Bone marrow (tissue), 2 donors: ENCODE data around the gene HPCAL1.

Experiments
- DNase-seq, 2 donors: peaks; one replicate each; lab custom pipeline; 2025; lab: John Stamatoyannopoulos, UW

HPCAL1 gene

GRCh38 chr2:10426726-10427617 is 124.3 kb downstream of the HPCAL1 start:
- no peak for DNase-seq

GRCh38 chr2:10427618-10427949 is 124.9 kb downstream of the HPCAL1 start:
- DNase-seq, result no peak

- DNase-seq, result no peak
Measured at GRCh38 chr2:10428355-10428754, 125.7 kb downstream of the HPCAL1 start.

- no peak for DNase-seq
Measured at GRCh38 chr2:10428924-10429323, 126.2 kb downstream of the HPCAL1 start.

- no peak for DNase-seq
Measured at GRCh38 chr2:10430886-10431622, 128.3 kb downstream of the HPCAL1 start.

- DNase-seq, result no peak
Measured at GRCh38 chr2:10431797-10432196, 129.1 kb downstream of the HPCAL1 start.

GRCh38 chr2:10432311-10433181 is 129.8 kb downstream of the HPCAL1 start:
- peak in 1 of 2 donors; percentile 12 for DNase-seq

- no peak for DNase-seq
Measured at GRCh38 chr2:10433264-10433946, 130.7 kb downstream of the HPCAL1 start.

- no peak for DNase-seq
Measured at GRCh38 chr2:10433947-10434885, 131.5 kb downstream of the HPCAL1 start.

GRCh38 chr2:10434886-10435819 is 132.4 kb downstream of the HPCAL1 start:
- peak; percentile 26 to 67 for DNase-seq

- DNase-seq, result no peak
Measured at GRCh38 chr2:10435820-10436204, 133.1 kb downstream of the HPCAL1 start.

- DNase-seq, result no peak
Measured at GRCh38 chr2:10436583-10437110, 133.9 kb downstream of the HPCAL1 start.

GRCh38 chr2:10437806-10438205 is 135.1 kb downstream of the HPCAL1 start:
- no peak for DNase-seq

- no peak for DNase-seq
Measured at GRCh38 chr2:10438688-10439087, 136.0 kb downstream of the HPCAL1 start.

- DNase-seq, result no peak
Measured at GRCh38 chr2:10439185-10439879, 136.6 kb downstream of the HPCAL1 start.

GRCh38 chr2:10439971-10440370 is 137.3 kb downstream of the HPCAL1 start:
- no peak for DNase-seq

- DNase-seq, result no peak
Measured at GRCh38 chr2:10440736-10441135, 138.0 kb downstream of the HPCAL1 start.

GRCh38 chr2:10441948-10442347 is 139.2 kb downstream of the HPCAL1 start:
- no peak for DNase-seq
